Endothelial cell of umbilical vein (primary cell): ENCODE results near the gene OR6C2. TPM values are rescaled to one million over a fixed set of nuclear protein-coding genes. Genes with fewer than 3 reads are reported as not detected.

Source experiments
- BruUV-seq: library from RNA; stranded (reverse); fragments of 400-500 nt; replicated peaks from 2 replicates; lab custom pipeline; 2021; lab: Mats Ljungman, UMichigan
- CTCF ChIA-PET: fragments of 300-600, 350-600 bp; sonication (Branson Sonifier 250); formaldehyde crosslinking; loops from one replicate; lab custom pipeline; 2021; ENCODE audit warnings: antibody characterized with exemption, inconsistent platforms; lab: Charles Lee
- POLR2A ChIA-PET: fragments of 300-600, 350-600 bp; sonication (Branson Sonifier 250); formaldehyde crosslinking; loops from one replicate; lab custom pipeline; 2021; ENCODE audit warnings: antibody characterized with exemption, inconsistent platforms; lab: Charles Lee
- DNase-seq: peaks from one replicate; pipeline ENCODE4 v3.0.0-alpha.2; 2011; ENCODE audit warnings: low read depth, low spot score
- FAIRE-seq: peaks from 2 replicates; lab custom pipeline; 2011; peaks lifted over from hg19 to GRCh38; lab: Jason Lieb, UNC
- H2AFZ ChIP-seq: 2 replicates; pipeline ENCODE4 v1.6.0; 2012; ENCODE audit warnings: low read depth, low read length, control low read depth, inconsistent platforms
- H3K27ac ChIP-seq: 2 replicates; pipeline ENCODE4 v1.5.1; 2011; ENCODE audit warnings: low read depth, mild to moderate bottlenecking, control low read depth, low read length, moderate library complexity; ENCODE audit not compliant: insufficient read depth
- H3K27me3 ChIP-seq, 2 experiments: 2 replicates each; pipeline versions ENCODE4 v1.6.0 to v1.6.1; 2011; ENCODE audit warnings: low read length in 2 of 2, mixed read lengths in 1 of 2; ENCODE audit not compliant: control insufficient read depth in 2 of 2, insufficient read depth in 2 of 2
- H3K36me3 ChIP-seq, 2 experiments: 2 replicates in 1 of 2; 3 replicates in 1 of 2; pipeline ENCODE4 v1.5.1; 2011; ENCODE audit warnings: low read length in 2 of 2, mild to moderate bottlenecking in 1 of 2, moderate library complexity in 1 of 2; ENCODE audit not compliant: control insufficient read depth in 2 of 2, insufficient read depth in 2 of 2; ENCODE audit errors: extremely low read depth in 1 of 2
- H3K4me1 ChIP-seq: 3 replicates; pipeline ENCODE4 v1.5.1; 2011; ENCODE audit warnings: mild to moderate bottlenecking, low read length; ENCODE audit not compliant: control insufficient read depth, insufficient read depth; ENCODE audit errors: extremely low read depth
- H3K4me2 ChIP-seq: 2 replicates; pipeline ENCODE4 v1.6.1; 2011; ENCODE audit warnings: low read length, control low read depth, mixed read lengths; ENCODE audit not compliant: insufficient read depth
- H3K4me3 ChIP-seq, 3 experiments: fragments of 200-600 bp in 1 of 3; sonication (generic), shearing (Covaris generic) in 1 of 3; replicated peaks in 1 of 3; 2 replicates each; pipeline ENCODE4 v1.5.1; 2011 to 2016; ENCODE audit warnings: control low read depth in 3 of 3, low read length in 3 of 3, mild to moderate bottlenecking in 2 of 3, inconsistent platforms in 1 of 3, low read depth in 1 of 3, moderate library complexity in 1 of 3; ENCODE audit not compliant: insufficient read depth in 1 of 3
- H3K79me2 ChIP-seq: 2 replicates; pipeline ENCODE4 v1.6.0; 2012; ENCODE audit warnings: low read length, inconsistent platforms; ENCODE audit not compliant: control insufficient read depth, insufficient read depth
- H3K9ac ChIP-seq: replicated peaks from 2 replicates; pipeline ENCODE3; 2011; ENCODE audit warnings: low read length, control low read depth; ENCODE audit not compliant: insufficient read depth; ENCODE audit errors: extremely low read depth
- H3K9me1 ChIP-seq: replicated peaks from 3 replicates; pipeline ENCODE4 v1.6.0; 2011; ENCODE audit warnings: mild to moderate bottlenecking, low read length; ENCODE audit not compliant: control insufficient read depth, insufficient read depth; ENCODE audit errors: extremely low read depth
- H3K9me3 ChIP-seq: replicated peaks from 2 replicates; pipeline ENCODE4 v1.5.1; 2012; ENCODE audit warnings: low read length, inconsistent platforms; ENCODE audit not compliant: control insufficient read depth, insufficient read depth
- H4K20me1 ChIP-seq: replicated peaks from 2 replicates; pipeline ENCODE3; 2011; ENCODE audit warnings: mild to moderate bottlenecking, low read length; ENCODE audit not compliant: control insufficient read depth, insufficient read depth; ENCODE audit errors: extremely low read depth
- EZH2 ChIP-seq: IDR thresholded peaks from 2 replicates; pipeline ENCODE4 v1.6.1; 2012; ENCODE audit warnings: borderline replicate concordance, low read depth, mild to moderate bottlenecking, moderate library complexity, low read length, inconsistent platforms; ENCODE audit not compliant: severe bottlenecking
- FOS ChIP-seq: IDR thresholded peaks from 2 replicates; pipeline ENCODE4 v1.6.1; 2011; ENCODE audit warnings: mild to moderate bottlenecking, low read length, moderate library complexity, borderline replicate concordance; ENCODE audit not compliant: insufficient read depth
- GATA2 ChIP-seq: IDR thresholded peaks from 2 replicates; pipeline ENCODE4 v1.7.0; 2011; ENCODE audit warnings: low read depth, mild to moderate bottlenecking, moderate library complexity, mixed read lengths, low read length; ENCODE audit not compliant: insufficient read length, insufficient read depth
- JUN ChIP-seq: IDR thresholded peaks from 2 replicates; pipeline ENCODE4 v1.6.1; 2011; ENCODE audit warnings: borderline replicate concordance, low read depth; ENCODE audit not compliant: insufficient read length, insufficient read depth
- MYC ChIP-seq: IDR thresholded peaks from one replicate; pipeline ENCODE4 v1.6.1; 2011; ENCODE audit warnings: mild to moderate bottlenecking, low read depth, low read length
- POLR2A ChIP-seq: IDR thresholded peaks from 2 replicates; pipeline ENCODE4 v1.6.1; 2012; ENCODE audit warnings: low read depth, mild to moderate bottlenecking, control low read depth, low read length
- POLR2AphosphoS5 ChIP-seq: IDR thresholded peaks from 2 replicates; pipeline ENCODE4 v1.6.1; 2012; ENCODE audit warnings: low read depth, mild to moderate bottlenecking, control low read depth, low read length, moderate library complexity; ENCODE audit not compliant: insufficient read depth
- dilution Hi-C: fragments of 300-500 bp; cut with MboI; formaldehyde crosslinking; loops from one replicate; pipeline ENCODE4 v1.15.0; 2019; ENCODE audit warnings: low sequenced_read_pairs; ENCODE audit not compliant: extremely low pct_ligation_motif_present
- intact Hi-C: fragments of 100-400 bp; cut with micrococcal nuclease; formaldehyde crosslinking; loops from one replicate; pipeline ENCODE4 v1.10.0; 2022
- polyA plus RNA-seq, 4 experiments: library from polyadenylated mRNA; depleted of rRNA in 3 of 4; stranded (reverse) in 3 of 4; unstranded in 1 of 4; fragments of >200 nt; gene quantifications; 2 replicates each; pipeline versions ENCODE4 v1.2.1 to v1.2.3, GENCODE V29; 2011 to 2012; ENCODE audit warnings: missing spikeins in 1 of 4
- total RNA-seq: library from RNA; stranded (reverse); gene quantifications from 2 replicates; pipeline ENCODE4 v1.2.3, GENCODE V29; 2021
- TF ChIP-seq, protein P1 (sequence below), 2 donors: IDR thresholded peaks; 1 replicate in 1 of 2; 2 replicates in 1 of 2; pipeline ENCODE4 v1.5.1; 2011; ENCODE audit warnings: low read length in 2 of 2, mild to moderate bottlenecking in 2 of 2, moderate library complexity in 2 of 2, control low read depth in 1 of 2, inconsistent platforms in 1 of 2, low read depth in 1 of 2; ENCODE audit not compliant: insufficient read depth in 1 of 2; ENCODE audit errors: extremely low read depth in 1 of 2
- TF ChIP-seq, protein P2 (sequence below): IDR thresholded peaks from 2 replicates; pipeline ENCODE4 v1.6.1; 2011; ENCODE audit not compliant: insufficient read depth, insufficient read length

OR6C2 gene
- total and polyA plus RNA-seq, 2 donors (not counting 3 experiments of a cell fraction or from before 2014, with no cell fraction given) = not detected

DNA sequence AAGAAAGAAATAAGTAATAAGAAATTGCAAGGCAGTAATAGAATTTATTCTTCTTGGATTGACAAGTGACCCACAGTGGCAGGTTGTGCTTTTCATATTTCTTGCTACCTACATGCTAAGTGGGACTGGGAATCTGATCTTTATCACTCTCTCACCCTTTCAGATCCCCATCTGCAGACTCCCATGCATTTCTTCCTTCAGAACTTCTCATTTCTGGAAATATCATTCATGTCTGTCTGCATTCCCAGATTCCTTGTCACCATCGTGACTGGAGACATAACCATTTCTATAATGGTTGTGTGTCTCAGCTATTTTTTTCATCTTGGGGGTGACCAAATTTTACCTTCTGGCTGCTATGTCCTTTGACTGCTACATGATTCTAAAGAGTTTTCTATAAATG, 47.5 kb upstream of the OR6C2 start:
- Histone ChIP-seq H3K9ac (no peak overlapping the region), H3K9me3 (no peaks in the 10 kb centered on the region), H3K4me2 (no peak overlapping the region), H3K36me3 (no peaks in the 10 kb centered on the region), H3K9me1 (no peaks in the 10 kb centered on the region), H3K27ac (no peak overlapping the region), H3K4me1 (no peaks in the 10 kb centered on the region), H3K79me2 (no peaks in the 10 kb centered on the region), H3K27me3 (no peaks in the 10 kb centered on the region), H3K4me3 (no peak overlapping the region), H4K20me1 (no peaks in the 10 kb centered on the region), H2AFZ (no peak overlapping the region)
- no TSS peak for BruUV-seq
- intact Hi-C loops (no loop called here), dilution Hi-C loops (no loop called here)
- TF ChIP-seq POLR2AphosphoS5 (no peak), MYC (no peak), GATA2 (no peak), JUN (no peak), EZH2 (no peak), POLR2A (no peak), FOS (no peak)
- TF ChIP-seq, protein P1, sequence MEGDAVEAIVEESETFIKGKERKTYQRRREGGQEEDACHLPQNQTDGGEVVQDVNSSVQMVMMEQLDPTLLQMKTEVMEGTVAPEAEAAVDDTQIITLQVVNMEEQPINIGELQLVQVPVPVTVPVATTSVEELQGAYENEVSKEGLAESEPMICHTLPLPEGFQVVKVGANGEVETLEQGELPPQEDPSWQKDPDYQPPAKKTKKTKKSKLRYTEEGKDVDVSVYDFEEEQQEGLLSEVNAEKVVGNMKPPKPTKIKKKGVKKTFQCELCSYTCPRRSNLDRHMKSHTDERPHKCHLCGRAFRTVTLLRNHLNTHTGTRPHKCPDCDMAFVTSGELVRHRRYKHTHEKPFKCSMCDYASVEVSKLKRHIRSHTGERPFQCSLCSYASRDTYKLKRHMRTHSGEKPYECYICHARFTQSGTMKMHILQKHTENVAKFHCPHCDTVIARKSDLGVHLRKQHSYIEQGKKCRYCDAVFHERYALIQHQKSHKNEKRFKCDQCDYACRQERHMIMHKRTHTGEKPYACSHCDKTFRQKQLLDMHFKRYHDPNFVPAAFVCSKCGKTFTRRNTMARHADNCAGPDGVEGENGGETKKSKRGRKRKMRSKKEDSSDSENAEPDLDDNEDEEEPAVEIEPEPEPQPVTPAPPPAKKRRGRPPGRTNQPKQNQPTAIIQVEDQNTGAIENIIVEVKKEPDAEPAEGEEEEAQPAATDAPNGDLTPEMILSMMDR (IDR thresholded peaks at IDR 0.05; ENCODE audit: extremely low read depth in 1 of 2, insufficient read depth in 1 of 2, low read depth in 1 of 2, low read length in 2 of 2) = no peak
- TF ChIP-seq, protein P2, sequence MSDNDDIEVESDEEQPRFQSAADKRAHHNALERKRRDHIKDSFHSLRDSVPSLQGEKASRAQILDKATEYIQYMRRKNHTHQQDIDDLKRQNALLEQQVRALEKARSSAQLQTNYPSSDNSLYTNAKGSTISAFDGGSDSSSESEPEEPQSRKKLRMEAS = no peak
- FAIRE-seq = no peak
- ChIA-PET CTCF (no interaction called here), POLR2A (no interaction called here)
- DNase-seq = no peak
